K562 (cell line): Measurements from ENCODE around the gene GMEB1. TPM values are rescaled to one million over a fixed set of nuclear protein-coding genes. Genes with fewer than 3 reads are reported as not detected.

Experiments
- CBX3 ChIP-seq, 2 experiments: IDR thresholded peaks; 1 replicate in 1 of 2; 2 replicates in 1 of 2; pipeline ENCODE4 v1.6.1; 2012; ENCODE audit warnings: inconsistent platforms in 2 of 2, low read length in 2 of 2, borderline replicate concordance in 1 of 2, control low read depth in 1 of 2
- CBX8 ChIP-seq: fragments of 200-600 bp; sonication (generic); IDR thresholded peaks from 2 replicates; pipeline ENCODE4 v1.6.1; 2012; ENCODE audit warnings: borderline replicate concordance, mixed run types, low read depth, mild to moderate bottlenecking, moderate library complexity, mixed read lengths, low read length, control low read depth, inconsistent platforms; ENCODE audit not compliant: poor library complexity, severe bottlenecking; ENCODE audit errors: extremely low read depth
- CCNT2 ChIP-seq: IDR thresholded peaks from 2 replicates; pipeline ENCODE4 v1.6.1; 2011; ENCODE audit warnings: borderline replicate concordance, low read depth, mild to moderate bottlenecking, moderate library complexity, mixed read lengths, low read length; ENCODE audit not compliant: insufficient read length; ENCODE audit errors: extremely low read depth
- EGR1 ChIP-seq: fragments of 450-650 bp; conservative IDR thresholded peaks from 2 replicates; pipeline ENCODE4 v1.6.1; 2017; ENCODE audit warnings: mild to moderate bottlenecking
- FOXM1 ChIP-seq, 2 experiments: fragments of 450-650 bp in 1 of 2; sonication (generic) in 1 of 2; formaldehyde crosslinking in 1 of 2; IDR thresholded peaks; 2 replicates each; pipeline versions ENCODE4 v1.6.1 to v1.9.0; 2017 to 2022; ENCODE audit warnings: low read depth in 2 of 2, mild to moderate bottlenecking in 2 of 2, missing genetic modification reagents in 1 of 2, moderate library complexity in 1 of 2
- PHB ChIP-seq: fragments of 250-450 bp; sonication (Bioruptor Pico); IDR thresholded peaks from 2 replicates; pipeline ENCODE4 v1.5.0; 2021
- TOE1 ChIP-seq, 2 experiments: fragments of 450-650 bp in 1 of 2; sonication (generic) in 1 of 2; formaldehyde crosslinking in 1 of 2; IDR thresholded peaks; 2 replicates each; pipeline versions ENCODE4 v1.7.1 to v1.8.0; 2016 to 2022; ENCODE audit warnings: borderline replicate concordance in 2 of 2, mild to moderate bottlenecking in 2 of 2, antibody characterized with exemption in 1 of 2, inconsistent platforms in 1 of 2, low read depth in 1 of 2, missing genetic modification reagents in 1 of 2, moderate library complexity in 1 of 2
- polyA plus RNA-seq, 8 experiments: library from polyadenylated mRNA; depleted of rRNA in 4 of 8; stranded (reverse) in 5 of 8; unstranded in 3 of 8; fragments of >200 nt; fragmentation: Nextera tagmentation in 2 of 8; fragmentation: Illumina TruSeq in 1 of 8; extraction: Ambion mirVana in 2 of 8; extraction: Trizol in 1 of 8; gene quantifications; 2 replicates each; pipeline versions ENCODE4 v1.2.1 to v1.2.3, GENCODE V29; 2011 to 2014; ENCODE audit warnings: inconsistent platforms in 1 of 8, missing spikeins in 1 of 8
- total RNA-seq, 7 experiments: library from RNA; depleted of rRNA in 6 of 7; stranded (reverse); fragments of >200 nt in 6 of 7; fragmentation: Illumina TruSeq in 2 of 7; extraction: Trizol in 2 of 7; gene quantifications; 2 replicates each; pipeline versions ENCODE4 v1.2.1 to v1.2.3, GENCODE V29; 2011 to 2021; ENCODE audit warnings: low replicate concordance in 1 of 7
- TF ChIP-seq, protein P1 (sequence below): fragments of 200-600 bp; sonication (generic); IDR thresholded peaks from one replicate; pipeline ENCODE4 v1.6.1; 2012; ENCODE audit warnings: mild to moderate bottlenecking, low read depth, low read length, inconsistent platforms
- TF ChIP-seq, protein P2 (sequence below): fragments of 450-650 bp; IDR thresholded peaks from 2 replicates; pipeline ENCODE4 v1.6.1; 2018; ENCODE audit warnings: mild to moderate bottlenecking, low read depth; ENCODE audit not compliant: partially characterized antibody

GMEB1 gene
- total and polyA plus RNA-seq, 9 of the 15 experiments (the other 6 are each of a cell fraction or from before 2014, with no cell fraction given), result 6.6 to 17.5 (median 8.5) TPM

DNA sequence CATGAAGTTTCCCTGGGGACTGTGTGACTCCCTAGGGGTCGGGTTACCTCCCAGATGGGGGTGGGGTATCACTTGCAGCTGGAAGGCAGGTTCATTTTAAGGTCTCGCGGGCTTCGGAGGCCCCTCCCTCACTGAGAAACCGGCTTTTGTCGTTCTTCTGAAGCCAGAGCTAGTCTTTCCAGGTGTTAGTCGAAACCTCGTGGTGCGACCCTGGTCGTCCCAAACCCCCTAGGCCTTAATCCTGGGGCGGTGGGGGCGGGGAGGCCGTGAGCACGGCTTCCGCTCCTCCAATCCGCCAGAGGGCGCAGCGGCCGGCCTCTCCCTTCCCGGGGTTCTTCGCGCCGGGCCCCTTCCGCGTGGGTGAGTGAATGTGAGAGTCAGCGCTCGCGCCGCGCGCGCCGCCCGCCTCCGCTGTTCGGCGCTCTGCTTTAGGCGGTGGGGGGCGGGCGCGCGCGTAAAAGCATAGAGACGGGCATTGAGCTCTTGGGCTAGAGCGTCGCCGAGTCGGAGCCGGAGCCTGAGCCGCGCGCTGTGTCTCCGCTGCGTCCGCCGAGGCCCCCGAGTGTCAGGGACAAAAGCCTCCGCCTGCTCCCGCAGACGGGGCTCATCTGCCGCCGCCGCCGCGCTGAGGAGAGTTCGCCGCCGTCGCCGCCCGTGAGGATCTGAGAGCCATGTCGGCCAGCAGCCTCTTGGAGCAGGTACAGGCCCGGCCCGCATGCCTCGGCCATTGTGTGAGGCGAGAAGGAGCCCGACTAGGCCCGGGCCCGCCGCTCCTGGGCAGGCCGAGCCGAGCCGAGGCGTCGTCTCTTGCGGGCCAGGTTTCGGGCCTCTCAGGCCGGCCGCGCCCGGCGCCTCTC lies 68.1 kb downstream of the GMEB1 start, which contains the start of gene YTHDF2 (continued):
- TF ChIP-seq, protein P1, sequence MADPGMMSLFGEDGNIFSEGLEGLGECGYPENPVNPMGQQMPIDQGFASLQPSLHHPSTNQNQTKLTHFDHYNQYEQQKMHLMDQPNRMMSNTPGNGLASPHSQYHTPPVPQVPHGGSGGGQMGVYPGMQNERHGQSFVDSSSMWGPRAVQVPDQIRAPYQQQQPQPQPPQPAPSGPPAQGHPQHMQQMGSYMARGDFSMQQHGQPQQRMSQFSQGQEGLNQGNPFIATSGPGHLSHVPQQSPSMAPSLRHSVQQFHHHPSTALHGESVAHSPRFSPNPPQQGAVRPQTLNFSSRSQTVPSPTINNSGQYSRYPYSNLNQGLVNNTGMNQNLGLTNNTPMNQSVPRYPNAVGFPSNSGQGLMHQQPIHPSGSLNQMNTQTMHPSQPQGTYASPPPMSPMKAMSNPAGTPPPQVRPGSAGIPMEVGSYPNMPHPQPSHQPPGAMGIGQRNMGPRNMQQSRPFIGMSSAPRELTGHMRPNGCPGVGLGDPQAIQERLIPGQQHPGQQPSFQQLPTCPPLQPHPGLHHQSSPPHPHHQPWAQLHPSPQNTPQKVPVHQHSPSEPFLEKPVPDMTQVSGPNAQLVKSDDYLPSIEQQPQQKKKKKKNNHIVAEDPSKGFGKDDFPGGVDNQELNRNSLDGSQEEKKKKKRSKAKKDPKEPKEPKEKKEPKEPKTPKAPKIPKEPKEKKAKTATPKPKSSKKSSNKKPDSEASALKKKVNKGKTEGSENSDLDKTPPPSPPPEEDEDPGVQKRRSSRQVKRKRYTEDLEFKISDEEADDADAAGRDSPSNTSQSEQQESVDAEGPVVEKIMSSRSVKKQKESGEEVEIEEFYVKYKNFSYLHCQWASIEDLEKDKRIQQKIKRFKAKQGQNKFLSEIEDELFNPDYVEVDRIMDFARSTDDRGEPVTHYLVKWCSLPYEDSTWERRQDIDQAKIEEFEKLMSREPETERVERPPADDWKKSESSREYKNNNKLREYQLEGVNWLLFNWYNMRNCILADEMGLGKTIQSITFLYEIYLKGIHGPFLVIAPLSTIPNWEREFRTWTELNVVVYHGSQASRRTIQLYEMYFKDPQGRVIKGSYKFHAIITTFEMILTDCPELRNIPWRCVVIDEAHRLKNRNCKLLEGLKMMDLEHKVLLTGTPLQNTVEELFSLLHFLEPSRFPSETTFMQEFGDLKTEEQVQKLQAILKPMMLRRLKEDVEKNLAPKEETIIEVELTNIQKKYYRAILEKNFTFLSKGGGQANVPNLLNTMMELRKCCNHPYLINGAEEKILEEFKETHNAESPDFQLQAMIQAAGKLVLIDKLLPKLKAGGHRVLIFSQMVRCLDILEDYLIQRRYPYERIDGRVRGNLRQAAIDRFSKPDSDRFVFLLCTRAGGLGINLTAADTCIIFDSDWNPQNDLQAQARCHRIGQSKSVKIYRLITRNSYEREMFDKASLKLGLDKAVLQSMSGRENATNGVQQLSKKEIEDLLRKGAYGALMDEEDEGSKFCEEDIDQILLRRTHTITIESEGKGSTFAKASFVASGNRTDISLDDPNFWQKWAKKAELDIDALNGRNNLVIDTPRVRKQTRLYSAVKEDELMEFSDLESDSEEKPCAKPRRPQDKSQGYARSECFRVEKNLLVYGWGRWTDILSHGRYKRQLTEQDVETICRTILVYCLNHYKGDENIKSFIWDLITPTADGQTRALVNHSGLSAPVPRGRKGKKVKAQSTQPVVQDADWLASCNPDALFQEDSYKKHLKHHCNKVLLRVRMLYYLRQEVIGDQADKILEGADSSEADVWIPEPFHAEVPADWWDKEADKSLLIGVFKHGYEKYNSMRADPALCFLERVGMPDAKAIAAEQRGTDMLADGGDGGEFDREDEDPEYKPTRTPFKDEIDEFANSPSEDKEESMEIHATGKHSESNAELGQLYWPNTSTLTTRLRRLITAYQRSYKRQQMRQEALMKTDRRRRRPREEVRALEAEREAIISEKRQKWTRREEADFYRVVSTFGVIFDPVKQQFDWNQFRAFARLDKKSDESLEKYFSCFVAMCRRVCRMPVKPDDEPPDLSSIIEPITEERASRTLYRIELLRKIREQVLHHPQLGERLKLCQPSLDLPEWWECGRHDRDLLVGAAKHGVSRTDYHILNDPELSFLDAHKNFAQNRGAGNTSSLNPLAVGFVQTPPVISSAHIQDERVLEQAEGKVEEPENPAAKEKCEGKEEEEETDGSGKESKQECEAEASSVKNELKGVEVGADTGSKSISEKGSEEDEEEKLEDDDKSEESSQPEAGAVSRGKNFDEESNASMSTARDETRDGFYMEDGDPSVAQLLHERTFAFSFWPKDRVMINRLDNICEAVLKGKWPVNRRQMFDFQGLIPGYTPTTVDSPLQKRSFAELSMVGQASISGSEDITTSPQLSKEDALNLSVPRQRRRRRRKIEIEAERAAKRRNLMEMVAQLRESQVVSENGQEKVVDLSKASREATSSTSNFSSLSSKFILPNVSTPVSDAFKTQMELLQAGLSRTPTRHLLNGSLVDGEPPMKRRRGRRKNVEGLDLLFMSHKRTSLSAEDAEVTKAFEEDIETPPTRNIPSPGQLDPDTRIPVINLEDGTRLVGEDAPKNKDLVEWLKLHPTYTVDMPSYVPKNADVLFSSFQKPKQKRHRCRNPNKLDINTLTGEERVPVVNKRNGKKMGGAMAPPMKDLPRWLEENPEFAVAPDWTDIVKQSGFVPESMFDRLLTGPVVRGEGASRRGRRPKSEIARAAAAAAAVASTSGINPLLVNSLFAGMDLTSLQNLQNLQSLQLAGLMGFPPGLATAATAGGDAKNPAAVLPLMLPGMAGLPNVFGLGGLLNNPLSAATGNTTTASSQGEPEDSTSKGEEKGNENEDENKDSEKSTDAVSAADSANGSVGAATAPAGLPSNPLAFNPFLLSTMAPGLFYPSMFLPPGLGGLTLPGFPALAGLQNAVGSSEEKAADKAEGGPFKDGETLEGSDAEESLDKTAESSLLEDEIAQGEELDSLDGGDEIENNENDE, result no peak
- TF ChIP-seq, protein P2, sequence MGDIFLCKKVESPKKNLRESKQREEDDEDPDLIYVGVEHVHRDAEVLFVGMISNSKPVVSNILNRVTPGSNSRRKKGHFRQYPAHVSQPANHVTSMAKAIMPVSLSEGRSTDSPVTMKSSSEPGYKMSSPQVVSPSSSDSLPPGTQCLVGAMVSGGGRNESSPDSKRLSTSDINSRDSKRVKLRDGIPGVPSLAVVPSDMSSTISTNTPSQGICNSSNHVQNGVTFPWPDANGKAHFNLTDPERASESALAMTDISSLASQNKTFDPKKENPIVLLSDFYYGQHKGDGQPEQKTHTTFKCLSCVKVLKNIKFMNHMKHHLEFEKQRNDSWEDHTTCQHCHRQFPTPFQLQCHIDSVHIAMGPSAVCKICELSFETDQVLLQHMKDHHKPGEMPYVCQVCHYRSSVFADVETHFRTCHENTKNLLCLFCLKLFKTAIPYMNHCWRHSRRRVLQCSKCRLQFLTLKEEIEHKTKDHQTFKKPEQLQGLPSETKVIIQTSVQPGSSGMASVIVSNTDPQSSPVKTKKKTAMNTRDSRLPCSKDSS, result no peak
- TF ChIP-seq EGR1 (peak; percentile 97), FOXM1 (IDR thresholded peaks at IDR 0.05; ENCODE audit: low read depth) (peak; percentile 83), FOXM1 (CRISPR knock-in tag; IDR thresholded peaks at IDR 0.05; ENCODE audit: low read depth) (no peak; the same call in none of the 2 replicates), PHB (peak; percentile 71; the same call in 1 of the 2 replicates), CBX8 (no peak), TOE1 (IDR thresholded peaks at IDR 0.05; ENCODE audit: borderline replicate concordance) (peak; percentile 92), TOE1 (CRISPR knock-in tag; IDR thresholded peaks at IDR 0.05; ENCODE audit: borderline replicate concordance, low read depth) (peak; percentile 19; the same call in 1 of the 2 replicates), CBX3 (IDR thresholded peaks at IDR 0.05; ENCODE audit: borderline replicate concordance in 1 of 2, low read length in 2 of 2) (peak in 1 of 2 experiments; percentile 86; a peak in 1 of 3 replicates), CCNT2 (peak; percentile 90)
